IPS-18a (cell line): ENCODE measurements around the gene NCL.
"Not testable (repeated sequence)": the region's sequence is repeated elsewhere in the genome, so short reads cannot be mapped to it uniquely, and the experiment has no call there.

Experiments
- H3K27ac ChIP-seq: one replicate; pipeline ENCODE4 v1.5.1; 2013; ENCODE audit warnings: low read length
- H3K27me3 ChIP-seq: one replicate; pipeline ENCODE4 v1.6.1; 2013; ENCODE audit warnings: mild to moderate bottlenecking, low read length; ENCODE audit not compliant: control insufficient read depth, insufficient read depth
- H3K36me3 ChIP-seq: one replicate; pipeline ENCODE4 v1.6.1; 2013; ENCODE audit warnings: low read depth, low read length; ENCODE audit not compliant: control insufficient read depth
- H3K4me1 ChIP-seq: one replicate; pipeline ENCODE4 v1.6.1; 2013; ENCODE audit warnings: low read depth, low read length; ENCODE audit not compliant: control insufficient read depth
- H3K4me3 ChIP-seq: one replicate; pipeline ENCODE4 v1.5.1; 2013; ENCODE audit warnings: low read length
- H3K9ac ChIP-seq: one replicate; pipeline ENCODE4 v1.6.1; 2013; ENCODE audit warnings: mild to moderate bottlenecking, low read length, moderate library complexity
- H3K9me3 ChIP-seq: one replicate; pipeline ENCODE4 v1.6.1; 2013; ENCODE audit warnings: low read depth, low read length; ENCODE audit not compliant: control insufficient read depth

The NCL gene

DNA sequence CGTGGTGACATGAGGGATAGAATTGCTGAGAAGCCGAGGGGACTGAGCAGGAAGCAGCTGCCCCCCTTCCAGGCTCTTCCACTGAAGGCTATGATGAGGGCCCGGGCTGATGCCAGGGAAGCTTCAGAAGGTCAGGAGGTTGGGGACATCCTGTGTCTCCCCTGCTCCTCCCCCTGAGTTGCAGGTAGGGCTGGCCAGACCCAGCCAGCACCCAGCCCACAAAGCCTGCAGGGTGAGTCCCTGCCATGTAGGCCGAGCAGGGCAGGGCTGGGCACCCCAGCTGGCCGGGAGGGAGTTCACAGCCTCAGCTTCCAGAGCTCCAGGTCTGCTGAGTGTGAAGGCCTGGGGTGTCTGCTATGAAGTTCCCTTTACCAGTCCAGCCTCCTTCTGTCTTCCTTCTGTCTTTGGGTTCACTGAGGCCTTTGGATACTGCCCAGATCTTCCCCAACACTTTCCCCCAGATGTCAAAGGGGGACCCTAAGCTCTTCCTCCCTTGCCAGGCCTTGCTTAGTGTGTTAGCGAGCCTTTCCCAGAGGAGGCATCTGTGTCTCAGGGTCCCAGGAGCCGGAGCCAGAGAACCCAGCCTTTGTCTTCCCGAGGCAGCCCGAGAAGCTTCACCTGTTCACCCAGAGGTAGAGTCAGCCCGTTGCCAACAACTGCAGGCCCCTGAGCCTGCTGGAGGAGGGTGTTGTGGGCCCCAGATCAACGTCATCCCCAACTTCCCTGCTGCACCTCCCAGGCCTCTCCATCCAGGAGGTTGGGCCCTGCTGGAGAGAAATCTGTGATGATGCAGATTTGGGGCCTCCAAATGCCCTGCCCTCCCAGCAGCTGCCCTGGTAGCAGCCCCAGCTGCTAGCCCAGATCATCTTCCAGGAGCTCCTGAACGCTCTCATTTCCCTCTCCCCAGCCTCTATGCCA lies 3.6 kb upstream of the NCL start:
- Histone ChIP-seq H3K9me3 (no peaks in the 10 kb centered on the region), H3K4me3 (no peak overlapping the region), H3K27me3 (no peaks in the 10 kb centered on the region), H3K36me3 (peaks cover 5% of the 10 kb centered on the region), H3K27ac (no peak overlapping the region), H3K4me1 (no peaks in the 10 kb centered on the region), H3K9ac (no peak overlapping the region)

DNA sequence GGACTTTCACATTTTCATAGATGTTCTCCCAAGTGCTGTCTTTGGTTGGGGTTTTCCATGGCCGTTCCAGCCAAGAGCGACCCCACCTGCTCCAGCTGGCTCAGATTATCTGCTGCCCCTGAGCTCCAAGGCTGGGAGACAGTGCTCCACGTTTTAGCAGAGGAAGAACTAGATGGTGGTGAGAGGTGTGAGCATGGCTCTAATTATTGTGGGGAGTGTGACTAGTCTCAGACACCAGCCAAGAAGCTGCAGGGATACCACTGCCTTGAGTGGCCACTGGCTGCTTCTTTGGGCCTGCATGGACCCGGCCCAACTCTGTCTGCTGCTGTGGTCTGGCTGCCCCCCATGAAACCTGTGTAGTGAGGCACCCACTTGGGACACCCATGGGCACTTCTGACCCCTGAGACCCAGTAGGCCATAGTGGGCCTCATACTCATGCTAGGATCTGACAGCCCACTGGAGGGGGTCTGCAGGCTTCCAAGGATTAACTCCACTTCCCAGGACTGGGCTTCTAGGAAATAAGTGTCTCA lies 2.8 kb upstream of the NCL start:
- Histone ChIP-seq H3K27me3 (no peaks in the 10 kb centered on the region), H3K9ac (no peak overlapping the region), H3K36me3 (peaks cover 13% of the 10 kb centered on the region), H3K27ac (no peak overlapping the region), H3K9me3 (no peaks in the 10 kb centered on the region), H3K4me1 (peaks cover 6% of the 10 kb centered on the region), H3K4me3 (no peak overlapping the region)

DNA sequence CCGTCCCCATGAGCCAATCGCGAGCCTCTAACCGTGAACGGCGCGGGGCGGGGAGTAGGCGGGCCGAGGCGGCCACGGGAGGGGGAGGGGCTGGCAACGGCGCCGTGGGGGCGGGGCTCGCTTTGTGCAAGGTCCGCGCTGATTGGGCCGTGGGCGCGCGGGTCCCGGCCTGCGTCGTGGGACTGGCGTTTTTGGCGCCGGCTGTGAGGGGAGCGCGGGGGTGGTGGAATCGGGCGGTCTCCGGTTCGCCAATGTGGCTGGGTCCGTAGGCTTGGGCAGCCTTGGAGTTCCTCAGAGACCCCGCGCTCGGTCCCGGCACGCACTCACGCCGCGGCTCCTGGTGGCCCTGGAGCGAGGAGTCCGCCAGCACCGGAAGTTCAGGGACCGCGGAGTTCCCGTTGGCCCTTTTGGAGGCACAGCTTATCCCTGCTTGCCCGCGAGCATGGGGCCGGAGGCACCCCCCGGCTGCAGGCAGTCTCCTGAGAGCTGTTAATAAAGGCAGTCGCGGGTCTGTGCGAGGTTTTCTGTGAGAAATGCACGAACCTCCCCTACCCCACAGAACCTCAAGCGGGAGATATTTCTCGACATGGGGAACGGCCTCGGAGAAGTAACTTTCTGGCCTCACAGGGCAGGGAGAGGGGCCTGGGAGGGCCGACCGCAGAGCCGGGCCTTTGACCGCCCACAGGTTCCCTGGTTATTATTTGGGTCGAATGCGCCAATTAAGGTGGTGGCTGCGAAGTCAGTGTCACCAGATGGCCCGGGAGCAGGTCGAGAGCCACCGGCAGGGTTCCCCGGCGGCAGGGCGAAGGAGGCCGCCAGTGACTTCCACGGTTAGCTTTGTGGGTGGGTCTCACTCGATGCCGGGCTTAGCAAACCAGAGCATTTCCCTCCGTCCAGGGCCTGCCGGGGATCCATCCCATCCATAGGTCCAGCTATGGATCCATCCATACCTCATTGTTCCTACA lies 574 bp upstream of the NCL start:
- H3K9me3 ChIP-seq = no peaks in the 10 kb centered on the region
- H3K9ac ChIP-seq = peak overlapping the region; percentile 99
- H3K4me3 ChIP-seq = peak overlapping the region; percentile 96
- H3K27me3 ChIP-seq = no peaks in the 10 kb centered on the region
- H3K27ac ChIP-seq = peak overlapping the region; percentile 93
- H3K36me3 ChIP-seq = peaks cover 35% of the 10 kb centered on the region
- H3K4me1 ChIP-seq = peaks cover 11% of the 10 kb centered on the region

DNA sequence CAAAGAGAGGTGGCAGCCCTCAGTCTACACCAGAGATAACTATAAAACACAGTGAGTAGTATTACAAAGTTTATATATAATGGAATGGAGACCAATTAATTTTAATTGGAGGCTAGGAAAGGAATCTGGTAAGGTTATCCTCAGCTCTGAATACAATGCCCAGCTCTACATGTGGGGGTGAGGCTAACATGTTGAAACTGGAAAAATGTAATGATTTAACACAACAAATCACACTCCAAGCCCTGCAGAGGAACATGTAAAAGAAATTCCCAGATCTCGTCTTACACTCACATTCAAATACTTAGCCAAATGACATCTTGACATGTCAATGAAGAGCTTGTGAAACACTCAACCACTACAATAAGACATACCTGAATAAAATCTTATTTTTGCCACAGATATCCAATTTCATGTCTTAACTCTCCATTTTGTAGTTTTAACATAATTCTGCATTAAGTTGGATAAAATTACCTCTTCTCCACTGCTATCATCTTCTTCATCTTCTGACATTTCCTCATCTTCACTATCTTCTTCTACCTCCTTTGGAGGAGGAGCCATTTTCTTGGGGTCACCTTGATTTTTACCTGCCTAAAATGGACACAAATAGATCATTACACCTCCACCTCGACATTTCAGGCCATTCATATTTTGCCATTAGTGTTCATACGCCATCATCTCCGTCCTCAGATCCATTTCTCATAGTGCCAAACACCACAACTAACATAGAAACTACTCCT lies 1.4 kb downstream of the NCL start:
- Histone ChIP-seq H3K27ac (peak overlapping the region; percentile 94), H3K36me3 (peaks cover 55% of the 10 kb centered on the region), H3K27me3 (no peaks in the 10 kb centered on the region), H3K4me3 (peak overlapping the region; percentile 96), H3K9ac (peak overlapping the region; percentile 99), H3K9me3 (no peaks in the 10 kb centered on the region), H3K4me1 (peaks cover 11% of the 10 kb centered on the region)

DNA sequence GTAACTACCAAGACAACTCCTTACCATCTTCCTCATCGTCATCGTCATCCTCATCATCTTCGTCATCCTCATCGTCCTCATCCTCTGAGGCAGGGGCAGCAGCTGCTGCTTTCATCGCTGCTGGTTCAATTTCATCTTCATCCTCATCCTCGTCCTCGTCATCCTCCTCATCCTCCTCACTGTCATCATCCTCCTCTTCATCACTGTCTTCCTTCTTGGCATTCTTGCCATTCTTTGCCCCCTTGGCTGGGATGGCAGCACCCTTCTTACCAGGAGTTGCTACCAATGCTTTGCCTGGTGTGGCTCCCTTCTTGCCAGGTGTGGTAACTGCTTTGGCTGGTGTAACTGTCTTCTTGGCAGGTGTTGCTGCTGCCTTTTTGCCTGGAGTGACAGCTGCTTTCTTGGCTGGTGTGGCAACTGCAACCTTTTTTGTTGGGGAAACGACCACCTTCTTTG lies 2.7 kb downstream of the NCL start:
- H3K9ac ChIP-seq = no peak overlapping the region
- no peak overlapping the region for H3K27ac ChIP-seq
- no peaks in the 10 kb centered on the region for H3K27me3 ChIP-seq
- peaks cover 69% of the 10 kb centered on the region for H3K36me3 ChIP-seq
- peak overlapping the region; percentile 96 for H3K4me3 ChIP-seq
- H3K9me3 ChIP-seq = no peaks in the 10 kb centered on the region
- peaks cover 11% of the 10 kb centered on the region for H3K4me1 ChIP-seq

DNA sequence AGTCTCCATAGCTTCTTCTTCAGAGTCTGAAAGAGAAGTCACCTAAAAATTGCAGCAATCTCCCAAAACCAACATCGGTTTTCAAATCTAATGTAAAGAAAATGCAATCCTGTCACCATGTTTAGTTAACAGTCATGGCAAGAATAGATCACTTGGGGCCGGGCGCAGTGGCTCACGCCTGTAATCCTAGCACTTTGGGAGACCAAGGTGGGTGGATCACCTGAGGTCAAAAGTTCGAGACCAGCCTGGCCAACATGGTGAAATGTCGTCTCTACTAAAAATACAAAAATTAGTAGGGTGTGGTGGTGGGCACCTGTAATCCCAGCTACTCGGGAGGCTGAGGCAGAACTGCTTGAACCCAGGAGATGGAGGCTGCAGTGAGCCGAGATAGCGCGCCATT lies 3.4 kb downstream of the NCL start:
- Histone ChIP-seq H3K4me1 (peaks cover 11% of the 10 kb centered on the region), H3K36me3 (peaks cover 76% of the 10 kb centered on the region)
- H3K27me3 ChIP-seq, H3K9me3 ChIP-seq, H3K9ac ChIP-seq, H3K27ac ChIP-seq, H3K4me3 ChIP-seq: not testable (repeated sequence)

DNA sequence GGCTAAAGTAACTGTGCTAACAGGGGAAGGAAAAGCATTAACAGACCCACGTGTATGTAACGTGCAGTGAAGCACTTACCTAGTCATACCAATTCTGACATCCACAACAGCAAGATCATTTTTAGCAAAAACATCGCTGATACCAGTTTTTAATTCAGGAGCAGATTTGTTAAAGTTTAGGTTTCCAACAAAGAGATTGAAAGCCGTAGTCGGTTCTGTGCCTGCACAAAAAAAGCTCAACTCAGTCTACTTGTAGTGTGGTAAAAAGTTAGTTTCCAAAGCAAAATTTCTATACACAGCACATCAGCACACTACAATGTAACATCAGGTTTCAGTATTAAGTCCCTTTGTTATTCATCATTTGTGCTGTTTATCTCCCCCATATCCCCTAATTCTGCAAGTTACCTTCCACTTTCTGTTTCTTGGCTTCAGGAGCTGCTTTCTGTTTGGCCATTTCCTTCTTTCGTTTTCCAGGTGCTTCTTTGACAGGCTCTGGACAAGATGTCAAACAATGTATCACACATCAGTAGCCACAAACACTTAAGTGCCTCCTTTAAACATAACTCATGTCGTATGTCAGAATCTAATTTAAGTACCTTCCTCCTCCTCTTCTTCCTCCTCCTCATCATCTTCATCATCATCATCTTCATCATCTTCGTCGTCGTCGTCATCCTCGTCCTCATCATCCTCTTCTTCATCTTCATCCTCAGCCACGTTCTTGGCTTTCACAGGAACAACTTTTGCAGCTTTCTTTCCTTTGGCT lies 4.0 kb downstream of the NCL start:
- Histone ChIP-seq H3K27me3 (no peaks in the 10 kb centered on the region), H3K9ac (no peak overlapping the region), H3K36me3 (peaks cover 82% of the 10 kb centered on the region), H3K9me3 (no peaks in the 10 kb centered on the region), H3K27ac (no peak overlapping the region), H3K4me1 (peaks cover 11% of the 10 kb centered on the region), H3K4me3 (no peak overlapping the region)

DNA sequence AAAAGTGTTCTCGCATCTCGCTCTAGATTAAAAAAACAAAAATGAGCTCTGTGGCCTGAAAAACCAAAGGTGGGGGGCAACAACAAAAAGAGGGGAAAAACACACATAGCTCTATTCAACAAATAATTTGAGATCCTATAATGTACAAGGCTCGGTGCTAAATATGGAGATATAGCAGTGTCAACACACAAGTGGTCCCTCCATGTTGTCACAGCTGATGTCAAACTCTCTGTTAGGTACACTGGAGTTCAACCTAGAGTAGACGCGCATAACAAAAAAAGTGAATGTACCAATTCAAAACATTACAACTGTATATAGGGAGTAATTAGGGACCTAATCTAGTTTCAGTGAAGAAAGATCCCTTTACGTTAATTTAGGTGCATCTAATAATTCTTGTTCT lies 5.9 kb downstream of the NCL start:
- H3K4me1 ChIP-seq = peaks cover 15% of the 10 kb centered on the region
- peaks cover 100% of the 10 kb centered on the region for H3K36me3 ChIP-seq
- no peaks in the 10 kb centered on the region for H3K9me3 ChIP-seq
- H3K27ac ChIP-seq = no peak overlapping the region
- H3K4me3 ChIP-seq = no peak overlapping the region
- H3K27me3 ChIP-seq = no peaks in the 10 kb centered on the region
- H3K9ac ChIP-seq = no peak overlapping the region

DNA sequence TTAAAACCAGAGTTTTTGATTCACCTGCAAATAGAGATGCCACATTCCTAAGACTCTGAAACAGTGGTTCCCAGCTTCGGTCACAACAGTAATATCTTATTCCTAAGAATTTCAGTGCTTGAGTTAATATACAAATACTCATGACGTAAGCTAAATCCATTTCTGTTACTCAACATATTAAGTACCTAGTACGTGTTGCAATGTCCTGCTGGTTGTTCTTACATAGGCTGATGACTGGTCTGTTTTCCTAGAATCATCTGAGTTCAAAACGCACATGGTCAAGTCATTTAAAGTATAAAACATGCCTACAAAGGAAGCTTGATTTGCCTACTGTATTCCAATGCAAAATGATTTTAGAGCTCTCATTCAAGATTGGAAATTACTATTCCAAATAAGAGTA lies 7.2 kb downstream of the NCL start:
- H3K9me3 ChIP-seq = no peaks in the 10 kb centered on the region
- no peak overlapping the region for H3K4me3 ChIP-seq
- no peak overlapping the region for H3K9ac ChIP-seq
- peaks cover 16% of the 10 kb centered on the region for H3K4me1 ChIP-seq
- peaks cover 95% of the 10 kb centered on the region for H3K36me3 ChIP-seq
- no peaks in the 10 kb centered on the region for H3K27me3 ChIP-seq
- no peak overlapping the region for H3K27ac ChIP-seq

DNA sequence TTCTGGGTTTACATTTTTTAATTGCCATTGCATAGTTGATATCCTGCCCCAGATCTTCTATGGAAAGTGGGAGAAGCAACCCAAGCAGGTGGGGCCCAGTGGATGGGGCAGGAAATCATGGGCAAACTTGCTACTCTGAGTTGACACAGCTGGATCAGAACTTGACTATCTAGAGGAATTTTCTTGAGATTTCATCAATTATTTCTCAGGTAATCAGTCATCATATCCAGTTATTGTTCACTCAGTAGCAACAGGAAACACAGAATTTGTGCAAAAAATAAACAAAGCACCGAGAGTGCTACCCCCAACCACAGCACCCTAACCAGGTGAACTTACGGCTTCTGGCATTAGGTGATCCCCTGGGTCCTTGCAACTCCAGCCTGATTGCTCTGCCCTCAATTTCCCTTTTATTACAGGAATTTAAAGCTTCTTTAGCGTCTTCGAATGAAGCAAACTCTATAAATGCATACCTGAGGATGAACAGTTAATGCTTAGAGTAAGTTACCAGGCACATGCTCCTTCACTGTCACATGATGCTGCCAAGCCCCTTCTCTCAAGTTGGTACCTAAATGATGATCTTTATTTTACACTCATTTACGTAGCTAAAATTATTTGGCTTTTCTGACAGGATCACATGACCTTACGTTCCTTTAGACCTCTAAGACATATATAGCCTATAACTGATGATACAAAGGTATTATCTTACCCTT lies 7.8 kb downstream of the NCL start:
- no peaks in the 10 kb centered on the region for H3K9me3 ChIP-seq
- no peak overlapping the region for H3K4me3 ChIP-seq
- no peaks in the 10 kb centered on the region for H3K27me3 ChIP-seq
- peaks cover 94% of the 10 kb centered on the region for H3K36me3 ChIP-seq
- H3K9ac ChIP-seq = no peak overlapping the region
- no peak overlapping the region for H3K27ac ChIP-seq
- peaks cover 11% of the 10 kb centered on the region for H3K4me1 ChIP-seq
